ENCODE data around the gene CARD8.

DNA sequence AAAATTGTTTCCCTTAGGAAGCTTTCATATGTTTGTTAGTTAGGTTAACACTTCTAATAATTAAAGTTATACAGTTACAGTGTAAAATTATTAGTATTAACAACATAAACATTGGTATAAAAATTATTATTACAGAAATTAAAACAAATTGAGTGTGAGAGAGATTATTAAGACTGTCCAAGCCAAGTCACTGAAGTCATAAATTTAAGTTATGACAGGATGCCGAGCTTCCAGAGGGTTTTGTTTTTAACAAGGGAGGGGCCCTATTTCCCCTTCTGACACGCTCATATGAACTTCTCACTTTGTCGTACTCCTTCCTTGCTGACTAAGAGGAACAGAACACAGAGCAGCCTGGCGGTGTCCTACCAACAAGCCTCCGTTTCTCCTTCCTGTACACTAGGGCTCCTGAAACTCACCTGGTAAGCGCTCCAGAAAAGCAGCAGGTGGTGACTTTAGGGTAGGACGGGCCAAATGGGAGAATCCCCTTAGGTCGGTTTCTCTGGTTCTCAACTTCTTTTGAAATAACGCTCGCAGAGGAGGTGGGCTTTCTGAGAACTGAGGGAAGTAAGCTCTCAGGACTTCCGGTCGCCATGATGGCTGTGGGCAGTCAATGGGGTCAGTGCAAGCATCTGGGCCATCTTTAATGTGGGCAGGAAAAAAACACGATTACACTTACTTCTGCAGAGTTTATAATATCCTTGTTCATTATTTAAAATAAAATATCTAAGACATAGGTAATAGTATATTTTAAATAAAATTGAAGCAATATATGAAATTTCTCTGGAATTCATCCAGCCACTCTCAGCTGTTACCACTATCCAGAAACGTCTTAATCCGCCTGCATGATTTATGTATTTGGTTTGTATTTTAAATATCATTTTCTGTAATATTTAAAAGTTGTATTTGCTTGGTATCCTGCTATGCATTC, at the start of gene CARD8:
- TF ChIP-seq, protein P1, sequence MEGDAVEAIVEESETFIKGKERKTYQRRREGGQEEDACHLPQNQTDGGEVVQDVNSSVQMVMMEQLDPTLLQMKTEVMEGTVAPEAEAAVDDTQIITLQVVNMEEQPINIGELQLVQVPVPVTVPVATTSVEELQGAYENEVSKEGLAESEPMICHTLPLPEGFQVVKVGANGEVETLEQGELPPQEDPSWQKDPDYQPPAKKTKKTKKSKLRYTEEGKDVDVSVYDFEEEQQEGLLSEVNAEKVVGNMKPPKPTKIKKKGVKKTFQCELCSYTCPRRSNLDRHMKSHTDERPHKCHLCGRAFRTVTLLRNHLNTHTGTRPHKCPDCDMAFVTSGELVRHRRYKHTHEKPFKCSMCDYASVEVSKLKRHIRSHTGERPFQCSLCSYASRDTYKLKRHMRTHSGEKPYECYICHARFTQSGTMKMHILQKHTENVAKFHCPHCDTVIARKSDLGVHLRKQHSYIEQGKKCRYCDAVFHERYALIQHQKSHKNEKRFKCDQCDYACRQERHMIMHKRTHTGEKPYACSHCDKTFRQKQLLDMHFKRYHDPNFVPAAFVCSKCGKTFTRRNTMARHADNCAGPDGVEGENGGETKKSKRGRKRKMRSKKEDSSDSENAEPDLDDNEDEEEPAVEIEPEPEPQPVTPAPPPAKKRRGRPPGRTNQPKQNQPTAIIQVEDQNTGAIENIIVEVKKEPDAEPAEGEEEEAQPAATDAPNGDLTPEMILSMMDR (IDR thresholded peaks at IDR 0.05; ENCODE audit: insufficient read depth, low read length, poor library complexity, severe bottlenecking), result no peak
- no peak for TF ChIP-seq EZH2phosphoT487 (conservative IDR thresholded peaks at IDR 0.05; ENCODE audit: low read length)

All from SU-DHL-6 (cell line).